Common myeloid progenitor, CD34-positive (primary cell): ENCODE data around the gene EHD2. TPM values are rescaled to one million over a fixed set of nuclear protein-coding genes. Genes with fewer than 3 reads are reported as not detected.
"Not testable (repeated sequence)": the region's sequence is repeated elsewhere in the genome, so short reads cannot be mapped to it uniquely, and the experiment has no call there.

Source experiments
- CTCF ChIA-PET: fragments of 350-600 bp; sonication (Branson Sonifier 250); formaldehyde crosslinking; loops from one replicate; lab custom pipeline; 2021; ENCODE audit warnings: antibody characterized with exemption; lab: Charles Lee
- POLR2A ChIA-PET: fragments of 350-600 bp; sonication (Branson Sonifier 250); formaldehyde crosslinking; loops from one replicate; lab custom pipeline; 2021; ENCODE audit warnings: antibody characterized with exemption; lab: Charles Lee
- DNase-seq, 3 donors: peaks; one replicate each; pipeline versions ENCODE4 v3.0.0 to v3.0.0-alpha.2; 2013
- H3K27ac ChIP-seq, 2 experiments: 1 replicate in 1 of 2; 2 replicates in 1 of 2; pipeline ENCODE4 v1.7.0; 2013; ENCODE audit warnings: inconsistent platforms in 2 of 2, low read length in 2 of 2, mild to moderate bottlenecking in 2 of 2, low read depth in 1 of 2, moderate library complexity in 1 of 2; ENCODE audit not compliant: severe bottlenecking in 2 of 2, insufficient read depth in 1 of 2, poor library complexity in 1 of 2
- H3K27me3 ChIP-seq, 5 experiments: replicated peaks in 2 of 5; 1 replicate in 3 of 5; 2 replicates in 2 of 5; pipeline versions ENCODE4 v1.6.1 to v1.7.0; 2013; ENCODE audit warnings: low read length in 4 of 5, mild to moderate bottlenecking in 2 of 5, moderate library complexity in 2 of 5, inconsistent platforms in 1 of 5; ENCODE audit not compliant: insufficient read depth in 5 of 5, control insufficient read depth in 4 of 5
- H3K36me3 ChIP-seq, 4 experiments: 1 replicate in 2 of 4; 2 replicates in 2 of 4; pipeline versions ENCODE4 v1.6.1 to v1.7.0; 2013; ENCODE audit warnings: low read length in 3 of 4, control low read depth in 1 of 4, mild to moderate bottlenecking in 1 of 4; ENCODE audit not compliant: control insufficient read depth in 4 of 4, insufficient read depth in 4 of 4
- H3K4me1 ChIP-seq, 4 experiments: 1 replicate in 3 of 4; 2 replicates in 1 of 4; pipeline versions ENCODE4 v1.6.1 to v1.7.1; 2013; ENCODE audit warnings: low read length in 3 of 4, mild to moderate bottlenecking in 3 of 4, control low read depth in 1 of 4, inconsistent platforms in 1 of 4, moderate library complexity in 1 of 4; ENCODE audit not compliant: control insufficient read depth in 4 of 4, insufficient read depth in 4 of 4; ENCODE audit errors: control extremely low read depth in 1 of 4
- H3K4me3 ChIP-seq, 7 experiments: 1 replicate in 4 of 7; 2 replicates in 3 of 7; pipeline versions ENCODE4 v1.5.1 to v1.7.0; 2013; ENCODE audit warnings: mild to moderate bottlenecking in 7 of 7, low read length in 6 of 7, moderate library complexity in 6 of 7, inconsistent platforms in 2 of 7, low read depth in 2 of 7, control low read depth in 1 of 7; ENCODE audit not compliant: insufficient read depth in 4 of 7, control insufficient read depth in 1 of 7; ENCODE audit errors: extremely low read depth in 1 of 7
- H3K9me3 ChIP-seq, 5 experiments: 1 replicate in 4 of 5; 2 replicates in 1 of 5; pipeline versions ENCODE4 v1.6.1 to v1.7.1; 2013; ENCODE audit warnings: low read length in 4 of 5, mild to moderate bottlenecking in 2 of 5, inconsistent platforms in 1 of 5, low read depth in 1 of 5, moderate library complexity in 1 of 5; ENCODE audit not compliant: control insufficient read depth in 4 of 5, insufficient read depth in 2 of 5; ENCODE audit errors: control extremely low read depth in 1 of 5
- WGBS: methylation state at CpG from one replicate; pipeline ENCODE4 v1.1.5; 2013; ENCODE audit not compliant: insufficient coverage; 5-methylcytosine and 5-hydroxymethylcytosine counted together
- polyA plus RNA-seq: library from polyadenylated mRNA; unstranded; fragments of 120-200 nt; gene quantifications from one replicate; pipeline ENCODE4 v1.2.1, GENCODE V29; 2013

The EHD2 gene
- 40.7 TPM for polyA plus RNA-seq

- Histone ChIP-seq H3K27me3 (no peaks in the 10 kb centered on the region), H3K27ac (peak within 1 kb of the TSS in 1 of 2 experiments; percentile 61), H3K9me3 (peaks cover 0 to 3% (median 0%) of the 10 kb centered on the region in 5 experiments), H3K4me3 (peak within 1 kb of the TSS; percentile 4 to 93 (median 67)), H3K4me1 (peaks cover 0 to 6% (median 3%) of the 10 kb centered on the region in 4 experiments), H3K36me3 (peaks cover 0 to 18% (median 6%) of the 10 kb centered on the region in 4 experiments)
- WGBS: 2% methylated on average over 38 of the region's 52 CpGs
- ChIA-PET POLR2A (interaction anchor here (0.6 to 3.1 kb wide), 4 partner anchors 16 to 72 kb away, joined by 3 to 11 read pairs (median 6); no protein-coding TSS in a partner anchor), CTCF (interaction anchor here (0.7 to 18.0 kb wide), 16 partner anchors 9 to 285 kb away, joined by 3 to 321 read pairs (median 4); partner anchors contain the start of gene NOP53)
- peak; percentile 58 to 69 (median 67) for DNase-seq
Measured at GRCh38 chr19:47713046-47714021, at the start of gene EHD2. EHD2 (plus strand) TSS chr19:47713422; CDS start chr19:47716613, 3,191 bp downstream.

- peaks cover 0 to 6% (median 4%) of the 10 kb centered on the region in 4 experiments for H3K36me3 ChIP-seq
- 100% methylated on average over 3 of the region's 3 CpGs for WGBS
- ChIA-PET POLR2A (no interaction called here), CTCF (interaction anchor here (1.2 kb wide), 1 partner anchor 148 kb away, joined by 3 read pairs; the partner anchor contains the start of gene NAPA)
- peaks cover 0 to 13% (median 0%) of the 10 kb centered on the region in 4 experiments for H3K4me1 ChIP-seq
- H3K9me3 ChIP-seq: no peaks in the 10 kb centered on the region
- no peak for DNase-seq
- H3K27ac ChIP-seq: no peak overlapping the region
- H3K4me3 ChIP-seq: no peak overlapping the region
- H3K27me3 ChIP-seq: no peaks in the 10 kb centered on the region
Measured at GRCh38 chr19:47663435-47663910, 49.7 kb upstream of the EHD2 start.

- WGBS: 93% methylated on average over 19 of the region's 24 CpGs
- no peak for DNase-seq
- H3K4me3 ChIP-seq: no peak overlapping the region
- H3K9me3 ChIP-seq: no peaks in the 10 kb centered on the region
- H3K27me3 ChIP-seq: no peaks in the 10 kb centered on the region
- peaks cover 0 to 13% (median 0%) of the 10 kb centered on the region in 4 experiments for H3K4me1 ChIP-seq
- H3K36me3 ChIP-seq: peaks cover 0 to 6% (median 4%) of the 10 kb centered on the region in 4 experiments
- POLR2A ChIA-PET: interaction anchor here (0.6 kb wide), 1 partner anchor 52 kb away, joined by 4 read pairs; no protein-coding TSS in a partner anchor
- CTCF ChIA-PET: no interaction called here
- H3K27ac ChIP-seq: no peak overlapping the region
Measured at GRCh38 chr19:47663911-47664771, 49.1 kb upstream of the EHD2 start.

- H3K9me3 ChIP-seq, H3K27ac ChIP-seq, POLR2A ChIA-PET, H3K4me3 ChIP-seq, DNase-seq, H3K27me3 ChIP-seq: not testable (repeated sequence)
- peaks cover 0 to 11% (median 0%) of the 10 kb centered on the region in 4 experiments for H3K4me1 ChIP-seq
- CTCF ChIA-PET: interaction anchor here (1.0 to 1.6 kb wide), 2 partner anchors 233 to 234 kb away, joined by 3 read pairs; no protein-coding TSS in a partner anchor
- 97% methylated on average over 9 of the region's 13 CpGs for WGBS
- H3K36me3 ChIP-seq: peaks cover 0 to 15% (median 3%) of the 10 kb centered on the region in 4 experiments
Measured at GRCh38 chr19:47668556-47668955, 44.7 kb upstream of the EHD2 start.

- no peak for DNase-seq
- Histone ChIP-seq H3K27me3 (no peaks in the 10 kb centered on the region), H3K27ac (no peak overlapping the region), H3K4me3 (no peak overlapping the region), H3K4me1 (no peaks in the 10 kb centered on the region), H3K9me3 (no peaks in the 10 kb centered on the region), H3K36me3 (peaks cover 0 to 30% (median 15%) of the 10 kb centered on the region in 4 experiments)
- ChIA-PET CTCF (no interaction called here), POLR2A (no interaction called here)
- 94% methylated on average over 5 of the region's 8 CpGs for WGBS
Measured at GRCh38 chr19:47670736-47671135, 42.5 kb upstream of the EHD2 start.

GRCh38 chr19:47671499-47671898 lies 41.7 kb upstream of the EHD2 start:
- Histone ChIP-seq H3K27ac (no peak overlapping the region), H3K4me1 (no peaks in the 10 kb centered on the region), H3K9me3 (no peaks in the 10 kb centered on the region), H3K36me3 (peaks cover 0 to 28% (median 15%) of the 10 kb centered on the region in 4 experiments), H3K27me3 (no peaks in the 10 kb centered on the region), H3K4me3 (no peak overlapping the region)
- 100% methylated on average over 2 of the region's 2 CpGs for WGBS
- ChIA-PET CTCF (no interaction called here), POLR2A (no interaction called here)
- DNase-seq: no peak
